ENCODE measurements around the gene TPST1. TPM values are rescaled to one million over a fixed set of nuclear protein-coding genes. Genes with fewer than 3 reads are reported as not detected.
"Not testable (repeated sequence)": the region's sequence is repeated elsewhere in the genome, so short reads cannot be mapped to it uniquely, and the experiment has no call there.

Gene TPST1
- total RNA-seq, 4 donors from 2014 or later: 21.0 to 97.0 (median 34.8) TPM

- TF ChIP-seq POLR2A (IDR thresholded peaks at IDR 0.05): no peak
- TF ChIP-seq, protein P1, sequence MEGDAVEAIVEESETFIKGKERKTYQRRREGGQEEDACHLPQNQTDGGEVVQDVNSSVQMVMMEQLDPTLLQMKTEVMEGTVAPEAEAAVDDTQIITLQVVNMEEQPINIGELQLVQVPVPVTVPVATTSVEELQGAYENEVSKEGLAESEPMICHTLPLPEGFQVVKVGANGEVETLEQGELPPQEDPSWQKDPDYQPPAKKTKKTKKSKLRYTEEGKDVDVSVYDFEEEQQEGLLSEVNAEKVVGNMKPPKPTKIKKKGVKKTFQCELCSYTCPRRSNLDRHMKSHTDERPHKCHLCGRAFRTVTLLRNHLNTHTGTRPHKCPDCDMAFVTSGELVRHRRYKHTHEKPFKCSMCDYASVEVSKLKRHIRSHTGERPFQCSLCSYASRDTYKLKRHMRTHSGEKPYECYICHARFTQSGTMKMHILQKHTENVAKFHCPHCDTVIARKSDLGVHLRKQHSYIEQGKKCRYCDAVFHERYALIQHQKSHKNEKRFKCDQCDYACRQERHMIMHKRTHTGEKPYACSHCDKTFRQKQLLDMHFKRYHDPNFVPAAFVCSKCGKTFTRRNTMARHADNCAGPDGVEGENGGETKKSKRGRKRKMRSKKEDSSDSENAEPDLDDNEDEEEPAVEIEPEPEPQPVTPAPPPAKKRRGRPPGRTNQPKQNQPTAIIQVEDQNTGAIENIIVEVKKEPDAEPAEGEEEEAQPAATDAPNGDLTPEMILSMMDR (IDR thresholded peaks at IDR 0.05): no peak
- Histone ChIP-seq H3K27ac (no peak overlapping the region), H3K4me1 (no peaks in the 10 kb centered on the region), H3K27me3 (no peaks in the 10 kb centered on the region), H3K36me3 (no peaks in the 10 kb centered on the region), H3K9me3 (no peaks in the 10 kb centered on the region), H3K4me3 (no peak overlapping the region)
- intact Hi-C loops (cut with DNase I; ENCODE audit: low total_unique reads): no loop called here
- no peak for DNase-seq
These were observed 31.3 kb upstream of the TPST1 start for GRCh38 chr7:66173856-66174255.

DNA sequence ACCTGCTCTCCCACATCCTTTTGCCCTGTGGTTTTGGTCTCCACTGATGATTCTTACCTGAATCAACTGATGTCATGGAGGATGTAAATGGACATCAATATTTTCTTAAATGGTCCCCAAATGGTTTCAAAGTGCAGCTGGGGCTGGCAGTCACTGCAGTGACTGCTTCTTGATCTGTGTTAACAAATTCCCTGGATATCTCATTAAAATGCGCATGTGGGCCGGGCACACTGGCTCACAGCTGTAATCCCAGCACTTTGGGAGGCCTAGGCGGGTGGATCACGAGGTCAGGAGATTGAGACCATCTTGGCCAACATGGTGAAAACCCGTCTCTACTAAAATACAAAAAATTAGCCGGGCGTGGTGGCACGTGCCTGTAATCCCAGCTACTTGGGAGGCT is 30.1 kb upstream of the TPST1 start:
- H3K27ac ChIP-seq; H3K36me3 ChIP-seq; intact Hi-C loops (cut with DNase I; ENCODE audit: low total_unique reads); H3K4me3 ChIP-seq; H3K27me3 ChIP-seq; DNase-seq; H3K4me1 ChIP-seq; H3K9me3 ChIP-seq: not testable (repeated sequence)

DNA sequence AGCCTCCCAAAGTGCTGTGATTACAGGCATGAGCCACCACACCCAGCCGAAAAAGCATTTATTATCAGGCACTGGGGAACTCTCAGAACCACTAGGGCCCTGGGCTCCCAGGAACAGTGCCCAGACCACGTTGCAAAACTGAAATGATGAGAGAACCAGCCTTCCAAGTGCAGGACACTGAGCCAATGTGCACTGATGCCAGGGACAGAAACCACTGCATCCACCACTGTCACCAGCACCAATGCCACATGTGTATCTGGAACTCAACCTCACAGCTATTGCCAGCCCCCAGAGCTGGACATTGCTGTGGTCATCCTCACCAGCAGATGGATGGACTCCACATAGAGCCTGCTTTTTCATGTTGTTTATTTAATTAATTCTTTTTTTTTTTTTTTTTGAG is 28.2 kb upstream of the TPST1 start:
- no peaks in the 10 kb centered on the region for H3K27me3 ChIP-seq
- no peaks in the 10 kb centered on the region for H3K4me1 ChIP-seq
- intact Hi-C loops (cut with DNase I; ENCODE audit: low total_unique reads): no loop called here
- no peak overlapping the region for H3K4me3 ChIP-seq
- H3K27ac ChIP-seq: no peak overlapping the region
- H3K36me3 ChIP-seq: no peaks in the 10 kb centered on the region
- DNase-seq: no peak
- TF ChIP-seq, protein P1 (IDR thresholded peaks at IDR 0.05): no peak
- no peak for TF ChIP-seq POLR2A (IDR thresholded peaks at IDR 0.05)
- H3K9me3 ChIP-seq: no peaks in the 10 kb centered on the region

- Histone ChIP-seq H3K9me3 (no peaks in the 10 kb centered on the region), H3K36me3 (no peaks in the 10 kb centered on the region), H3K27ac (no peak overlapping the region), H3K4me1 (no peaks in the 10 kb centered on the region), H3K4me3 (no peak overlapping the region), H3K27me3 (no peaks in the 10 kb centered on the region)
- TF ChIP-seq, protein P1 (IDR thresholded peaks at IDR 0.05): no peak
- TF ChIP-seq POLR2A (IDR thresholded peaks at IDR 0.05): no peak
- intact Hi-C loops (cut with DNase I; ENCODE audit: low total_unique reads): no loop called here
- no peak for DNase-seq
These were observed 26.9 kb upstream of the TPST1 start for GRCh38 chr7:66178258-66178657.

- TF ChIP-seq, protein P1 (IDR thresholded peaks at IDR 0.05): no peak
- no peak overlapping the region for H3K4me3 ChIP-seq
- no peaks in the 10 kb centered on the region for H3K9me3 ChIP-seq
- no peaks in the 10 kb centered on the region for H3K4me1 ChIP-seq
- no peaks in the 10 kb centered on the region for H3K27me3 ChIP-seq
- no peak for DNase-seq
- H3K27ac ChIP-seq: no peak overlapping the region
- no peaks in the 10 kb centered on the region for H3K36me3 ChIP-seq
- intact Hi-C loops (cut with DNase I; ENCODE audit: low total_unique reads): no loop called here
These were observed 23.8 kb upstream of the TPST1 start for GRCh38 chr7:66181329-66181728.

DNA sequence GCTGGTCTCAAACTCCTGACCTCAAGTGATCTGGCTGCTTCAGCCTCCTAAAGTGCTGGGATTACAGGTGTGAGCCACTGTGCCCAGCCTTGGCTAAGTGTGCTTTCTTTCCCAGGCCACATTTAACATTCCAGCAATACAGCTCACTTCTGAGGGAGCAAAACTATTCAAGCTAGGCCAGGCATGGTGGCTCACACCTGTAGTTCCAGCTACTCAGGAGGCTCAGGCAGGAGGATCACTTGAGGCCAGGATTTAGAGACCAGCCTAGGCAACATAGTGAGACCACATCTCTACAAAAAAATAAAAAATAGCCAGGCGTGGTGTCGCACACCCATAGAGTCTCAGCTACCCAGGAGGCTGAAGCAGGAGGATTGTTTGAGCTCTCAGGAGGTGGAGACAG is 23.3 kb upstream of the TPST1 start:
- no peaks in the 10 kb centered on the region for H3K27me3 ChIP-seq
- H3K4me1 ChIP-seq: no peaks in the 10 kb centered on the region
- no peak overlapping the region for H3K4me3 ChIP-seq
- DNase-seq: no peak
- H3K27ac ChIP-seq: no peak overlapping the region
- no peaks in the 10 kb centered on the region for H3K36me3 ChIP-seq
- H3K9me3 ChIP-seq: no peaks in the 10 kb centered on the region
- intact Hi-C loops (cut with DNase I; ENCODE audit: low total_unique reads): no loop called here
- no peak for TF ChIP-seq POLR2A (IDR thresholded peaks at IDR 0.05)
- TF ChIP-seq, protein P1 (IDR thresholded peaks at IDR 0.05): no peak
